Keratinocyte (primary cell): ENCODE data around the gene PCNX1.

Experiments used
- EZH2 ChIP-seq: IDR thresholded peaks from one replicate; pipeline ENCODE4 v1.6.1; 2012; ENCODE audit warnings: inconsistent platforms, mild to moderate bottlenecking, low read length, moderate library complexity
- TF ChIP-seq, protein P1 (sequence below), 3 experiments: IDR thresholded peaks in 1 of 3; conservative IDR thresholded peaks in 1 of 3; optimal IDR thresholded peaks in 1 of 3; 2 replicates in 2 of 3; 3 replicates in 1 of 3; pipeline versions ENCODE3 to v1.5.1; 2011; ENCODE audit warnings: low read length in 3 of 3, mild to moderate bottlenecking in 3 of 3, moderate library complexity in 2 of 3, control low read depth in 1 of 3, inconsistent platforms in 1 of 3; ENCODE audit not compliant: insufficient read depth in 2 of 3; ENCODE audit errors: extremely low read depth in 1 of 3

DNA sequence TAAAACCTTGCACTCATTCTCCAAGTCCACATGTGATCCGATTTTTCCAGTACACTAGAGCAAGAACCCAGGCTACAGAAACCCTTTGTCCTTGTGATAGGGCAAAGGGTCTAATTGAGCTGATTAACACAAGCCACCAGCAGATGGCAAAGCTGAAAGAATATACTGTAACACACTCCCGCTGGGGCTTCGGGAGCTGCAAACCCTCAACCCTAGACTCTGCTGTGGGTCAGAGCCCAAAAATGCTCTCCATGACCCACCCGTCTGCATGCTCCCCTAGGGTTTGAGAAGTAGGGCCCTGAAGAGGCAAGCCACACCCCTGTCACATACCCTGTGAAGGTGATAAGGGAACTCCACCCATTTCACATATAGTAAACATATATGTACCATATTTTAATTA lies 33.6 kb upstream of the PCNX1 start:
- TF ChIP-seq, protein P1, sequence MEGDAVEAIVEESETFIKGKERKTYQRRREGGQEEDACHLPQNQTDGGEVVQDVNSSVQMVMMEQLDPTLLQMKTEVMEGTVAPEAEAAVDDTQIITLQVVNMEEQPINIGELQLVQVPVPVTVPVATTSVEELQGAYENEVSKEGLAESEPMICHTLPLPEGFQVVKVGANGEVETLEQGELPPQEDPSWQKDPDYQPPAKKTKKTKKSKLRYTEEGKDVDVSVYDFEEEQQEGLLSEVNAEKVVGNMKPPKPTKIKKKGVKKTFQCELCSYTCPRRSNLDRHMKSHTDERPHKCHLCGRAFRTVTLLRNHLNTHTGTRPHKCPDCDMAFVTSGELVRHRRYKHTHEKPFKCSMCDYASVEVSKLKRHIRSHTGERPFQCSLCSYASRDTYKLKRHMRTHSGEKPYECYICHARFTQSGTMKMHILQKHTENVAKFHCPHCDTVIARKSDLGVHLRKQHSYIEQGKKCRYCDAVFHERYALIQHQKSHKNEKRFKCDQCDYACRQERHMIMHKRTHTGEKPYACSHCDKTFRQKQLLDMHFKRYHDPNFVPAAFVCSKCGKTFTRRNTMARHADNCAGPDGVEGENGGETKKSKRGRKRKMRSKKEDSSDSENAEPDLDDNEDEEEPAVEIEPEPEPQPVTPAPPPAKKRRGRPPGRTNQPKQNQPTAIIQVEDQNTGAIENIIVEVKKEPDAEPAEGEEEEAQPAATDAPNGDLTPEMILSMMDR (optimal IDR thresholded peaks at IDR 0.05 in 1 of 3, IDR thresholded peaks at IDR 0.05 in 1 of 3, conservative IDR thresholded peaks at IDR 0.05 in 1 of 3; ENCODE audit: extremely low read depth in 1 of 3, insufficient read depth in 2 of 3, low read length in 3 of 3), result no peak
- no peak for TF ChIP-seq EZH2
